CD4-positive, alpha-beta T cell treated with Interleukin-4 for 1 hour (primary cell): Measurements from ENCODE around the gene WHRN.

Source experiments
- DNase-seq, 2 donors: peaks; one replicate each; pipeline ENCODE4 v3.0.0-alpha.2; 2020 to 2022

Gene WHRN

GRCh38 chr9:114470581-114470980 is 34.7 kb downstream of the WHRN start:
- no peak for DNase-seq

- DNase-seq: no peak
Observed at GRCh38 chr9:114470121-114470520, 35.2 kb downstream of the WHRN start.

- DNase-seq: no peak
Observed at GRCh38 chr9:114469091-114469853, 36.0 kb downstream of the WHRN start.

GRCh38 chr9:114467910-114468309 is 37.4 kb downstream of the WHRN start:
- no peak for DNase-seq

- DNase-seq: no peak
Observed at GRCh38 chr9:114467226-114467750, 38.0 kb downstream of the WHRN start.

- no peak for DNase-seq
Observed at GRCh38 chr9:114465906-114466900, 39.1 kb downstream of the WHRN start.

- DNase-seq: no peak
Observed at GRCh38 chr9:114465417-114465816, 39.9 kb downstream of the WHRN start.

GRCh38 chr9:114464281-114465051 is 40.8 kb downstream of the WHRN start:
- DNase-seq: no peak

- DNase-seq: no peak
Observed at GRCh38 chr9:114462791-114463190, 42.5 kb downstream of the WHRN start.

GRCh38 chr9:114461468-114461867 is 43.8 kb downstream of the WHRN start:
- no peak for DNase-seq

- no peak for DNase-seq
Observed at GRCh38 chr9:114460513-114461199, 44.6 kb downstream of the WHRN start.

- DNase-seq: no peak
Observed at GRCh38 chr9:114459464-114459863, 45.8 kb downstream of the WHRN start.

- DNase-seq: no peak
Observed at GRCh38 chr9:114456929-114457328, 48.3 kb downstream of the WHRN start.

GRCh38 chr9:114454652-114455051 is 50.6 kb downstream of the WHRN start:
- no peak for DNase-seq

- DNase-seq: peak in 1 of 2 donors; percentile 47
Observed at GRCh38 chr9:114452219-114453165, 52.8 kb downstream of the WHRN start.

GRCh38 chr9:114451707-114452031 is 53.6 kb downstream of the WHRN start:
- no peak for DNase-seq

GRCh38 chr9:114450833-114451706 is 54.2 kb downstream of the WHRN start:
- peak; percentile 51 for DNase-seq

- no peak for DNase-seq
Observed at GRCh38 chr9:114450181-114450580, 55.1 kb downstream of the WHRN start.

- DNase-seq: no peak
Observed at GRCh38 chr9:114449236-114449635, 56.0 kb downstream of the WHRN start.

- DNase-seq: no peak
Observed at GRCh38 chr9:114448706-114449105, 56.6 kb downstream of the WHRN start.
